ENCODE measurements around the gene SNU13. TPM values are rescaled to one million over a fixed set of nuclear protein-coding genes. Genes with fewer than 3 reads are reported as not detected.
"Not testable (repeated sequence)": the region's sequence is repeated elsewhere in the genome, so short reads cannot be mapped to it uniquely, and the experiment has no call there.

Gene SNU13
- total RNA-seq, 4 donors from 2014 or later, result 177 to 202 (median 185) TPM

GRCh38 chr22:41674846-41675340 is 13.8 kb downstream of the SNU13 start:
- no peak for TF ChIP-seq CTCF (IDR thresholded peaks at IDR 0.05 in 4 of 5, conservative IDR thresholded peaks at IDR 0.05 in 1 of 5)
- no peak for TF ChIP-seq POLR2A (IDR thresholded peaks at IDR 0.05)
- Histone ChIP-seq H3K4me3 (no peak overlapping the region), H3K36me3 (peaks cover 0 to 51% of the 10 kb centered on the region in 2 donors), H3K9me3 (no peaks in the 10 kb centered on the region), H3K27ac (no peak overlapping the region), H3K27me3 (no peaks in the 10 kb centered on the region), H3K4me1 (no peaks in the 10 kb centered on the region)
- intact Hi-C loops (cut with DNase I; ENCODE audit: low total_unique reads) (no loop called here), in situ Hi-C loops (cut with MboI; ENCODE audit: low sequenced_read_pairs in 4 of 4) (no loop called here)
- no peak for ATAC-seq
- DNase-seq, result no peak

- TF ChIP-seq CTCF (IDR thresholded peaks at IDR 0.05 in 4 of 5, conservative IDR thresholded peaks at IDR 0.05 in 1 of 5) (peak in 1 of 5 experiments; percentile 13), POLR2A (IDR thresholded peaks at IDR 0.05) (no peak)
- H3K27me3 ChIP-seq, result no peaks in the 10 kb centered on the region
- no peak overlapping the region for H3K4me3 ChIP-seq
- H3K4me1 ChIP-seq, result no peaks in the 10 kb centered on the region
- peaks cover 0 to 31% of the 10 kb centered on the region in 2 donors for H3K36me3 ChIP-seq
- no peak for DNase-seq
- intact Hi-C loops (cut with DNase I; ENCODE audit: low total_unique reads) (no loop called here), in situ Hi-C loops (cut with MboI; ENCODE audit: low sequenced_read_pairs in 4 of 4) (no loop called here)
- H3K9me3 ChIP-seq, result no peaks in the 10 kb centered on the region
- ATAC-seq, result no peak
- no peak overlapping the region for H3K27ac ChIP-seq
These were observed 15.7 kb downstream of the SNU13 start for GRCh38 chr22:41672780-41673509.

GRCh38 chr22:41672096-41672495 is 16.6 kb downstream of the SNU13 start:
- intact Hi-C loops (cut with DNase I; ENCODE audit: low total_unique reads), result not testable (repeated sequence)

GRCh38 chr22:41668971-41669911 is 19.4 kb downstream of the SNU13 start:
- peaks cover 0 to 9% of the 10 kb centered on the region in 2 donors for H3K4me1 ChIP-seq
- H3K27ac ChIP-seq, result no peak overlapping the region
- H3K27me3 ChIP-seq, result no peaks in the 10 kb centered on the region
- intact Hi-C loops (cut with DNase I; ENCODE audit: low total_unique reads), result no loop called here
- no peak for TF ChIP-seq CTCF (IDR thresholded peaks at IDR 0.05 in 4 of 5, conservative IDR thresholded peaks at IDR 0.05 in 1 of 5)
- TF ChIP-seq POLR2A (IDR thresholded peaks at IDR 0.05), result no peak
- DNase-seq, result no peak
- no peak overlapping the region for H3K4me3 ChIP-seq
- peaks cover 0 to 13% of the 10 kb centered on the region in 2 donors for H3K36me3 ChIP-seq
- no peak for ATAC-seq
- in situ Hi-C loops (cut with MboI; ENCODE audit: low sequenced_read_pairs in 4 of 4), result no loop called here
- no peaks in the 10 kb centered on the region for H3K9me3 ChIP-seq

More at GRCh38 chr22:41672096-41672495, 16.6 kb downstream of the SNU13 start:
- in situ Hi-C loops (cut with MboI; ENCODE audit: low sequenced_read_pairs in 4 of 4); H3K27me3 ChIP-seq; H3K4me3 ChIP-seq; ATAC-seq; H3K4me1 ChIP-seq; DNase-seq; H3K27ac ChIP-seq; H3K9me3 ChIP-seq: not testable (repeated sequence)
- H3K36me3 ChIP-seq, result peaks cover 0 to 23% of the 10 kb centered on the region in 2 donors

- TF ChIP-seq POLR2A (IDR thresholded peaks at IDR 0.05), result no peak
- Histone ChIP-seq H3K27ac (peak overlapping the region in 1 of 4 donors; percentile 9), H3K4me3 (no peak overlapping the region), H3K27me3 (no peaks in the 10 kb centered on the region), H3K4me1 (peaks cover 0 to 14% of the 10 kb centered on the region in 2 donors), H3K36me3 (peaks cover 0 to 44% of the 10 kb centered on the region in 2 donors), H3K9me3 (no peaks in the 10 kb centered on the region)
- ATAC-seq (no peak), DNase-seq (no peak)
- intact Hi-C loops (cut with DNase I; ENCODE audit: low total_unique reads) (no loop called here), in situ Hi-C loops (cut with MboI; ENCODE audit: low sequenced_read_pairs in 4 of 4) (no loop called here)
These were observed 23.7 kb downstream of the SNU13 start for GRCh38 chr22:41664951-41665350.

Data from gastrocnemius medialis (tissue), 4 donors.